ENCODE measurements around the gene WAC. TPM values are rescaled to one million over a fixed set of nuclear protein-coding genes. Genes with fewer than 3 reads are reported as not detected.

WAC gene
- total and polyA plus RNA-seq, 9 of the 15 experiments (the other 6 are each of a cell fraction or from before 2014, with no cell fraction given) = 24.8 to 123 (median 78.2) TPM

GRCh38 chr10:28533571-28534304 lies 820 bp downstream of the WAC start (continued):
- TF ChIP-seq ELF2 (CRISPR knock-in tag; IDR thresholded peaks at IDR 0.05) (no peak), HBP1 (CRISPR knock-in tag; IDR thresholded peaks at IDR 0.05) (no peak), CBX5 (IDR thresholded peaks at IDR 0.05; ENCODE audit: borderline replicate concordance, low read depth) (no peak), ZBED1 (IDR thresholded peaks at IDR 0.05) (peak; percentile 77; the same call in 1 of the 2 replicates), SIX5 (IDR thresholded peaks at IDR 0.05; ENCODE audit: borderline replicate concordance in 1 of 2, insufficient read depth in 1 of 2, low read depth in 1 of 2, low read length in 2 of 2) (no peak), SREBF2 (CRISPR knock-in tag; IDR thresholded peaks at IDR 0.05) (no peak), ZNF830 (CRISPR knock-in tag; IDR thresholded peaks at IDR 0.05) (no peak), SMARCE1 (IDR thresholded peaks at IDR 0.05) (no peak; the same call in 1 of the 2 replicates), EP400 (IDR thresholded peaks at IDR 0.05) (peak; percentile 64), ZBTB43 (CRISPR knock-in tag; IDR thresholded peaks at IDR 0.05) (no peak), TFAM (CRISPR knock-in tag; conservative IDR thresholded peaks at IDR 0.05) (no peak), THRAP3 (IDR thresholded peaks at IDR 0.05; ENCODE audit: borderline replicate concordance) (no peak), GTF2E2 (tag; IDR thresholded peaks at IDR 0.05) (no peak), NEUROD1 (IDR thresholded peaks at IDR 0.05; ENCODE audit: borderline replicate concordance, low read depth, low read length, partially characterized antibody) (no peak), FOXA1 (IDR thresholded peaks at IDR 0.05; ENCODE audit: borderline replicate concordance) (no peak), ZNF696 (CRISPR knock-in tag; conservative IDR thresholded peaks at IDR 0.05) (no peak), POLR3A (IDR thresholded peaks at IDR 0.05; ENCODE audit: borderline replicate concordance, extremely low read depth, insufficient read depth, insufficient read length) (no peak), MECOM (CRISPR knock-in tag; IDR thresholded peaks at IDR 0.05) (no peak), GABPA (tag; conservative IDR thresholded peaks at IDR 0.05; ENCODE audit: low read depth) (no peak), GABPB1 (CRISPR knock-in tag; IDR thresholded peaks at IDR 0.05) (no peak), ATF6 (CRISPR knock-in tag; IDR thresholded peaks at IDR 0.05) (no peak), ZBTB5 (IDR thresholded peaks at IDR 0.05) (no peak), ZNF3 (CRISPR knock-in tag; IDR thresholded peaks at IDR 0.05) (no peak)

Data from K562 (cell line).